ENCODE results near the gene SEM1. TPM values are rescaled to one million over a fixed set of nuclear protein-coding genes. Genes with fewer than 3 reads are reported as not detected.

SEM1 gene
- polyA plus RNA-seq, 1 experiment = 15.7 TPM

GRCh38 chr7:96671854-96672253, 37.8 kb downstream of the SEM1 start:
- no peak for DNase-seq (ENCODE audit: low read depth)
- Histone ChIP-seq H3K4me3 (ENCODE audit: low read depth, low read length) (no peak overlapping the region), H3K36me3 (ENCODE audit: control insufficient read depth, insufficient read depth, low read length) (no peaks in the 10 kb centered on the region), H3K27me3 (ENCODE audit: control insufficient read depth, insufficient read depth, low read length) (no peaks in the 10 kb centered on the region)
- ChIA-PET POLR2A (no interaction called here), CTCF (no interaction called here)
- no peak for TF ChIP-seq CTCF (IDR thresholded peaks at IDR 0.05; ENCODE audit: insufficient read depth, low read depth, low read length)

DNA sequence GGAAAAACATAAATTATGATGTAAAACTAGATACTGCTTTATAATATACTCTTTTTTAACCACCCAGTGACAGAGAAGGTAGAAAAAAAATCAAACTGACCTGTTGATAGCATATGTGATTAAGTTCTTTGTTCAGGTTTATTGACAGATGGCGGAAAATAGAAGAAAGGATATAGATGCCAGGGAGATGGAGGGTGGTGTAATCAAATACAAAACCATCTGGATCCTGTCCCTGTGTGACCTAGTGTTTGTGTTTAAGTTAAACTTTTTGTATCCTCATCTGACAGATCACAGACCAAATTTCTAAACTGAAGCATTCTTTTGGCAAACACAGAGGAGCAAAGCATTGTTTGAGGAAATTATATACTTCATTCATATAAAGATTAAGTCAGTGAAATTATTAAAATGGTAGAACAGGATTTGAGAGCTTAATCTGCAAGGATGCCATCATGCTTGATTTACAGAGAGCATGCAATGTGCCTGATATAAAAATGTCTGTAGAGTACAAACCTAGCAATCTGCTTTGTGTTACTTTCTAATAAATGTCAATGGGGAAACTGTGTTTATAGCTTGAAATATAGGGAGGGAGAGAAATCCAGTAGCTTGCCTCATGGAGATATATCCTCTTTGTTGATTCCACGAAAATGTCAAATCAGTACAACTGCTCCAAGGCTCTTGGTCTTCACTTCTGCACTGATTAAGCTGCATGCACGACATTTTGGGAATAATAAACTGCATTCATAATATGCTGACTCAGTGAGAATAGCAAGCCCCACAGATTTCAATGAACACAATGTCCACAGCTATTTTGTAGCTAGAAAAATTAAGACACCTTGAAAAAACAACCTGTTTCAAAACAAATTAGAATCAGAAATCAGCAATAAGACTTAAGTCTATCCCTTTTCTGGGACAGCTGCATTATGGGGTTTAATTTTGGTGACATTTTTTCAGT, 39.0 kb downstream of the SEM1 start:
- H3K4me3 ChIP-seq (ENCODE audit: low read depth, low read length) = no peak overlapping the region
- ChIA-PET CTCF (interaction anchor here (0.6 to 0.8 kb wide), 2 partner anchors 24 to 594 kb away, joined by 3 to 4 read pairs; no protein-coding TSS in a partner anchor), POLR2A (no interaction called here)
- no peaks in the 10 kb centered on the region for H3K27me3 ChIP-seq (ENCODE audit: control insufficient read depth, insufficient read depth, low read length)
- no peak for TF ChIP-seq CTCF (IDR thresholded peaks at IDR 0.05; ENCODE audit: insufficient read depth, low read depth, low read length)
- H3K36me3 ChIP-seq (ENCODE audit: control insufficient read depth, insufficient read depth, low read length) = no peaks in the 10 kb centered on the region
- no peak for DNase-seq (ENCODE audit: low read depth)

DNA sequence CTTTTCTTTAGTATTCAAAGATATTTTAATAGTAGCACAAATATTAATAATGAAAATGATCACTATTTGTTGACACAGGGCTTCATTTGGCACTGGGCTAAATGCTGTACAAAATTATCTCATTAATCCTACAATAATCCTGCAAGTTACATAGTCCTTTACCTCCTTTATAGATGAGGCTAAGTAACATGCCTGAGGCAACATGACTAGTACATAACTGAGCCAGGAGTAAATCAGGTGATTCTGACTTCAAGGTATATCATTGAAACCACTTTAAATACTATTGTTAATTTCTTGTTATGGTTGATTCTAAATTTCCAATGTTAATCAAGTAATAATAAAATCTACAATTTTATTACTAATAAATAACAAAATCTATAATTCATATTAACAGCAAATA, 39.8 kb downstream of the SEM1 start:
- no peaks in the 10 kb centered on the region for H3K27me3 ChIP-seq (ENCODE audit: control insufficient read depth, insufficient read depth, low read length)
- DNase-seq (ENCODE audit: low read depth) = no peak
- H3K4me3 ChIP-seq (ENCODE audit: low read depth, low read length) = no peak overlapping the region
- CTCF ChIA-PET = no interaction called here
- POLR2A ChIA-PET = no interaction called here
- no peaks in the 10 kb centered on the region for H3K36me3 ChIP-seq (ENCODE audit: control insufficient read depth, insufficient read depth, low read length)
- no peak for TF ChIP-seq CTCF (IDR thresholded peaks at IDR 0.05; ENCODE audit: insufficient read depth, low read depth, low read length)

GRCh38 chr7:96667026-96667425, 42.6 kb downstream of the SEM1 start:
- CTCF ChIA-PET = interaction anchor here (1.0 kb wide), 1 partner anchor 14 kb away, joined by 3 read pairs; no protein-coding TSS in a partner anchor
- no peak for DNase-seq (ENCODE audit: low read depth)

More at GRCh38 chr7:96667026-96667425, 42.6 kb downstream of the SEM1 start:
- no peak for TF ChIP-seq CTCF (IDR thresholded peaks at IDR 0.05; ENCODE audit: insufficient read depth, low read depth, low read length)
- no peaks in the 10 kb centered on the region for H3K27me3 ChIP-seq (ENCODE audit: control insufficient read depth, insufficient read depth, low read length)
- no peak overlapping the region for H3K4me3 ChIP-seq (ENCODE audit: low read depth, low read length)
- H3K36me3 ChIP-seq (ENCODE audit: control insufficient read depth, insufficient read depth, low read length) = no peaks in the 10 kb centered on the region
- POLR2A ChIA-PET = no interaction called here
